RWPE1 (cell line): ENCODE results near the gene CSNK1G2.

Experiments used
- CTCF ChIA-PET: fragments of 350-600 bp; sonication (Branson Sonifier 250); formaldehyde crosslinking; extraction: SDS; loops from one replicate; lab custom pipeline; 2021; lab: Yijun Ruan, JAX
- POLR2A ChIA-PET: fragments of 400-600 bp; formaldehyde crosslinking; extraction: SDS; loops from one replicate; lab custom pipeline; 2020; ENCODE audit warnings: antibody characterized with exemption; ENCODE audit not compliant: low non-redundant PET; lab: Yijun Ruan, JAX
- DNase-seq: peaks from one replicate; pipeline ENCODE4 v3.0.0; 2012; ENCODE audit warnings: low spot score
- H3K27ac ChIP-seq: fragments of 450-650 bp; 2 replicates; pipeline ENCODE4 v1.5.1; 2017
- CTCF ChIP-seq: fragments of 450-650 bp; conservative IDR thresholded peaks from 2 replicates; pipeline ENCODE4 v1.5.1; 2017; ENCODE audit warnings: low read depth, mild to moderate bottlenecking

CSNK1G2 gene

GRCh38 chr19:1941146-1942077 lies at the start of gene CSNK1G2:
Gene CSNK1G2, plus strand, starts transcription at chr19:1941172. Its CDS starts 28,601 bp downstream, at chr19:1969773.
- CTCF ChIA-PET = interaction anchor here (0.6 kb wide), 1 partner anchor 13 kb away, joined by 3 read pairs; no protein-coding TSS in a partner anchor
- DNase-seq = no peak
- peak; percentile 48 for TF ChIP-seq CTCF
- peak within 1 kb of the TSS; percentile 99 for H3K27ac ChIP-seq
- POLR2A ChIA-PET = interaction anchor here (0.6 kb wide), 1 partner anchor 110 kb away, joined by 7 read pairs; no protein-coding TSS in a partner anchor

DNA sequence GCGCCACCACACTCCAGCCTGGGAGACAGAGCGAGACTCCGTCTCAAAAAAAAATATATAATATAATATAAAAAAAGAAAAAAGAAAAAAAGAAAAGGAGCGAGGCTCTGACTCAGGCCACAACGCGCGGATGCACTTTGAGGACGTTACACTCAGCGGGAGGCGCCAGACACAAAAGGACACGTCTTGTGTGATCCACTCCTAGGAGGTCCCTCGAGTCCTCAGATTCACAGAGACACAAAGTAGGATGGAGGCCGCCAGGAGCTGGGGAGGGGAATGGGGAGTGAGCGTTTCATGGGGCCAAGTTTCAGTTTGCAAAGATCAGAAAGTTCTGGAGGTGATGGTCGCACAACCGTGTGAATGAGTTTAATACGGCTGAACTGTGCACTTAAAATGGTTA lies 47.2 kb upstream of the CSNK1G2 start:
- no peak for TF ChIP-seq CTCF
- ChIA-PET CTCF (no interaction called here), POLR2A (no interaction called here)
- no peak overlapping the region for H3K27ac ChIP-seq
- DNase-seq = no peak

- ChIA-PET CTCF (interaction anchor here (0.6 kb wide), 2 partner anchors 27 to 34 kb away, joined by 3 read pairs; no protein-coding TSS in a partner anchor), POLR2A (no interaction called here)
- DNase-seq = no peak
- H3K27ac ChIP-seq = no peak overlapping the region
- TF ChIP-seq CTCF = no peak
Observed at GRCh38 chr19:1896508-1896907, 44.5 kb upstream of the CSNK1G2 start.

GRCh38 chr19:1901940-1902404 lies 39.0 kb upstream of the CSNK1G2 start:
- DNase-seq = no peak
- H3K27ac ChIP-seq = peak overlapping the region; percentile 10; the same call in 1 of the 2 replicates
- TF ChIP-seq CTCF = no peak
- ChIA-PET CTCF (interaction anchor here (0.6 kb wide), 1 partner anchor 348 kb away, joined by 6 read pairs; no protein-coding TSS in a partner anchor), POLR2A (no interaction called here)

GRCh38 chr19:1902923-1903322 lies 38.0 kb upstream of the CSNK1G2 start:
- no peak for TF ChIP-seq CTCF

GRCh38 chr19:1904860-1905109 lies 36.2 kb upstream of the CSNK1G2 start:
- no peak for TF ChIP-seq CTCF
- ChIA-PET CTCF (no interaction called here), POLR2A (interaction anchor here (0.6 kb wide), 1 partner anchor 20 kb away, joined by 3 read pairs; the partner anchor contains the start of gene ABHD17A)
- no peak for DNase-seq
- peak overlapping the region; percentile 83 for H3K27ac ChIP-seq

More at GRCh38 chr19:1902923-1903322, 38.0 kb upstream of the CSNK1G2 start:
- ChIA-PET POLR2A (no interaction called here), CTCF (interaction anchor here (0.7 kb wide), 1 partner anchor 1125 kb away, joined by 4 read pairs; no protein-coding TSS in a partner anchor)
- H3K27ac ChIP-seq = no peak overlapping the region
- DNase-seq = no peak
